ENCODE results near the gene TPBG. TPM values are rescaled to one million over a fixed set of nuclear protein-coding genes. Genes with fewer than 3 reads are reported as not detected.
"Not testable (repeated sequence)": the region's sequence is repeated elsewhere in the genome, so short reads cannot be mapped to it uniquely, and the experiment has no call there.

Gene TPBG
- total RNA-seq, 1 donor from 2014 or later, result 4.4 TPM

DNA sequence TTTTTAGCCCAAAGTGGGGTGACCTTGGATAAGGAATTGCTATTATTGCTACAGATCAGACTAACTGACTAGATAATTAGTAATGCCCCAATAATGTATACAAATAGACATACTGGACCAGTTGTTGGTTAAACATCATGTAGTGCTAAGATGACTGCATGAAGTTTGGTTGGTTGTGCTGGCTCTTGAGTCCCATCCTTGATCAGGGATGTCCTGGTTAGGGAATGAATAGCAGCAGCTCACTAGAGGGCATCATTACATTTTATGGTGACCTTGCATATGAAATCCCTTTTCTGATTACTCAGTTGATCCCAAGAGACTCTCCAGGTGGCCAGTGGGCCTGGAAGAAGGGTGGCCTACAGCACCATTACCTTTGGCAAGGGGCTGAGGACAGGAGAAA, 10.9 kb downstream of the TPBG start:
- no peak for DNase-seq (ENCODE audit: low read depth)

DNA sequence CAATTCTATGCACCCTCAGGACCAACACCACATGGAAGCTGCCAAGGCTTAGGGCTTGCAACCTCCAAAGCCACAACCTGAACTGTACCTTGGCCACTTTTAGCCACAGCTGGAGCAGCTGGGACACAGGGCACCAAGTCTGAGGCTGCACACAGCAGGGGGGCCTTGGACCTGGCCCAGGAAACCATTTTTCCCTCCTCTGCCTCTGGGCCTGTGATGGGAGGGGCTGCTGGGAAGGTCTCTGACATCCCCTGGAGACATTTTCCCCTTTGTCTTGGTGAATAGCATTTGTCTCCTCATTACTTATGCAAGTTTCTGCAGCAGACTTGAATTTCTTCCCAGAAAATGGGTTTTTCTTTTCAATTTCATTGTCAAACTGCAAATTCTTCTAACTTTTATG, 13.0 kb downstream of the TPBG start:
- no peak for DNase-seq (ENCODE audit: low read depth)

DNA sequence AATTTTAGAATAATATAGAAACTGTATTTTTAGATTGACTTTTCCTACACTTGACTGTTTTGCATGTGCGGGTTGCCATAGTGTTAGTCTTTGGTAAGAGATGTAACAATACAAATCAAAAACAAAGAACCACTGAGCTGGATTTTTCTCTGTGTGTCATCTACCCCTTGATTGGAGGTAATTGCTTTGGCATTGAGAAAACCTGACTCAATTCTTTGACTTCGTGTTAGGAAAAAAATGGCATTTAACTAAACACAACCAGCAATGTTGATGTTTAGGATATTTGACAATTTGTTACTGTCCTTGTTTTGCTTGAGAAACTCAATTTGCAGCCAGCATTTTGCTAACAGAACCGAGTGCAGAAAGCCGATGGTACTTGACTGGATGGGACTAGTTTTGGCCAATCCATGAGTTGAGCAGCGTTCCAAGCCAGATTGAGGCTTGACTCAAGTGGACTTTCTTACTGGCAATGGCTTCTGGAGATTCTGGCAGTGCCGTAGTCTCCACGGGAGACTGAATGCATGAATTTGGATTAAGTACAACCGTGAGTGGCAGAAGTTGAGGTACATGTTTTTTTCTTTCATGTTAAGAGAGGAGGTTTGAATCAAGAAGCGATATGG, 17.1 kb downstream of the TPBG start:
- DNase-seq (ENCODE audit: low read depth), result no peak

DNA sequence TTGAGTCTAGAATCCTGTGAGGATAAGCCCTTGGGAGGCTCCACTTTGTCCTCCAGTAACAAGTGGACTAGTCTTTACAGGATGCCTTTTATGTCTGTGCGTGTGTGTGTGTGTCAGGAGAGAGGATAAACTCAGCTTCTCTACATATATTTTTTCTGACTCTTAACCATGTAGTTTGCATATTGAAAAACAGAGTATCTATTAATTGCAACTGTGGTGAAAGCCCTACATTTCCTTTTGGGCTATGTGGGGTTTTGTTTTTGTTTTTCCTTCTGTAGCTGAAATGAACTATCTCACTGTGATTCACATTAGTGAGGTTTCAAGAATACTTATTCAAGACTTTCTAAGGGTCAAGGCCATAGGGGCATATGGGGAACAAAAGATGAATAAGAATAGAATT, 17.7 kb downstream of the TPBG start:
- no peak for DNase-seq (ENCODE audit: low read depth)

DNA sequence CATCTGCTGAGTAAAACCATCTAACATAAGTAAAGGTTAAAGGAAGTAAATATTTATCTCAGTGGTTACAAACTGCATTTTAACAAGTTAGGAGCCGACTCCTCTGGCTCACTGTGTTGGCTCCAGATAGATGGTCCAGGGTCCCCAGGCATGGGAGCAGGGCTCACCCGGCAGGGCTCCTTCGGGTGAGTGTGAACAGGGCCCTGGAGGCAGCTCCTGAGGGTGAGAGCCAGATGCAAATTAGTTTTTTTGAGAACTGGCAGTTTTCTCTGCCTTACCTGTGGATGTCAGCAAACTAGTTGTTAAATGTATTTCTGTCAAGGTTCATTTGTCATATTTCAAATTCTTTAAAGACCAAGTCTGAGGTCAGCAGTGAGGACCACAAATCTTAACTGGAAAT, 21.5 kb downstream of the TPBG start:
- DNase-seq (ENCODE audit: low read depth), result no peak

DNA sequence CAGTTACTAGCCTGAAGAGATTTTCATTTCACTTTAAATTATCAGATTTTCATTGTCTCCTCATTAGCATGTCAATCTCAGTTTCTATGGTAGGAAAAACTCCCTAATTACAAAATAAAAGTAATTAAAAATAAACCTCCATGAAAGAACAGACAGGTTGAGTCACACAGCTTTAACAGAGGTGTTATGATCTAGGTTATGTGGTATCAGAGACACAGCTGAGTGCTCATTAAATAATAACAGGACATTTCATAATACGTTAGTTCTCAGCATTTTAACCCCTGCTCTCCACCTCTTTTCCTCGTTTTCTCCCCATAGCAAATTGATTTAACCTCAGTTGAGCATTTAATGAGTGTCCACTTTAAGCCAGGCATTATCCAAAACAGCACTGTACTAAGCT, 21.9 kb downstream of the TPBG start:
- DNase-seq (ENCODE audit: low read depth), result no peak

DNA sequence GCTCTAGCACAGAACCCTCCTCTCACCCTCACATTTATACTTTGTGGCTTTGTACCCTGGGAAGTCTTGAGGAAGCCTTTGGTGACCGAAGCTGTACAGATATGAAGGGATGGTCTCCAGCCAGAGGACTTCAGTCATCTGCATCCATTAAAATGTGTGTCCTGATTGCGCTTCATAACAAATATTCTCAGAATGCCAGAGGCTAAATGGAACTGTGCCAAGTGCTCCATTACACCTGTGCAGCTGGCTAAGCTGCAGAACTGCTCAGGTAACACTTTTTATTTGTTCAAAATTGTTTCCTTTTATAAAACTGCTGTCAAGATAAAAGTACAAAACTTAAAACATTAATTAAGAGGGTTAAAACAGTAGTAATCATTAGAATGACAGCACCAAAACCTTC, 22.3 kb downstream of the TPBG start:
- DNase-seq (ENCODE audit: low read depth), result no peak

DNA sequence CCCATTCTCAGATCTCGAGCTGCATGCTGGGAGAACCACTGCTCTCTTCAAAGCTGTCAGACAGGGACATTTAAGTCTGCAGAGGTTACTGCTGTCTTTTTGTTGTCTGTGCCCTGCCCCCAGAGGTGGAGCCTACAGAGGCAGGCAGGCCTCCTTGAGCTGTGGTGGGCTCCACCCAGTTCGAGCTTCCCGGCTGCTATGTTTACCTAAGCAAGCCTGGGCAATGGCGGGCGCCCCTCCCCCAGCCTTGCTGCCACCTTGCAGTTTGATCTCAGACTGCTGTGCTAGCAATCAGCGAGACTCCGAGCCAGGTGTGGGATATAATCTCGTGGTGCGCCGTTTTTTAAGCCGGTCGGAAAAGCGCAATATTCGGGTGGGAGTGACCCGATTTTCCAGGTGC, 31.2 kb downstream of the TPBG start:
- DNase-seq (ENCODE audit: low read depth), result not testable (repeated sequence)

DNA sequence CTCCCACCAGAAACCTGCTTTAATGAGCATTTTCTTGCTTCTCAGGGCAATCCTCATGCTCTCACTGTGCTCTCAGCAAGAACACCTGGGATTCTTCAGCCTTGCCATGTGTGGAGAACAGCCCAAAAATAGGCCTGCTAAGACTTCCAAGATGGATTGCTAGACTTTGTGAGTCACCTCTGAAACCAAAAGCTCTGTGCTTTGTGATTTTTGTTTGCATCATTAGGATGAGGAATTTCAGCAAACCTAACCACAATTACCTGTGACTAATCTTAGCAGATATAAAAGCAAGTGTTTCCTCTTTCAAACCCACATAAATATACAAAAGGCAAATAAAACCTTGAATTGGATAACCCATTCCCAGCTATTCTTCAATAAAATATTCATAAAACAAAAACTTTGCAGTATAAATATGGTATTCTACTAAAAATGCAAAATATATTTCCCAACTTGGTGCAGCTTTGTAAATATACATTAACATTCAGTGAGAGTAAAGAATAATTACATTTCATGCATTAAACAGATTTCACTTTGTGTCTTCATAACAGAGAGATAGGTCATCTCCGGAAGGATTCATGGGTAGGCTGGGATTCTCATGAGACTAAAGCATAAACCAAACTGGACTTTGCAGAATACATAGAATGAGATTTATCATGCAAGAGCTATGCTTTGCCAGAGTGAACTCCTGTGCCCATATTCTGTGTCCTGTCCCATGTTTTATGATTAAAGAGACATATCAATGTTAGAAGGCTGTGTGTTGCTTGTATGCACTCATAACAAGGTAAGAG, 33.5 kb downstream of the TPBG start:
- peak; percentile 26 for DNase-seq (ENCODE audit: low read depth)

DNA sequence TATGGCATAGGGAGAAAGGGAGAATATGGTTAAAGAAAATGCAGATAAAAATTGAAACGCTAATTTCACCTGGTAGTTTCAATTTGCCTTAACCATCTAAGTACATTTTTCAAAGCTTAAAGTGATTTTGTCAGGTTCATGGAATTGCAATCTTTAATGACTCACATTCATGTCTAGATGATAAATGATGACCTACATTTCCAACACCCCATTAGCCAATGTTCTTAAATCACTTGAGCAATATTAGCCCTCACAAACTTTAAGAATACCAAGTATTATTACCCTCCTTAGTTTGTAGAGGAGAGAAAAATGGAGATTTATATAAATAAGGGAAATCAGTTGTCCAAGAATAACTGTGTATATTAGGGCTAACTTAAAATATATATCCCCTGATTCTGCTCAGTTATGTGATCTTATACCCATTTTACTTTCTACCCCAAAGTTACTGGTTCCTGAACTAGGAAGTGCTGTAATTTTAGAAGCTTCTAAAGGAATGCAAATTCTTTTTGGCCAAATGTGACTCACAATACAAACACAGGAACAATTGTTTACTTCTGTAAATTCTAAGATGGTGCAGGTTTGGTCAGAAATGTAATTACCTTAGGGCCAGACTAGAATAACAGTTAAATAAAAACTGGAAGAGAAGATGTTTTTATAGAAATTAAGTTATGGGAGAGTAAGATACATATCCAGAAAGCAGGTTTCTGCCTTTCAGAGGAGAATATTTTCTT, 34.5 kb downstream of the TPBG start:
- no peak for DNase-seq (ENCODE audit: low read depth)

DNA sequence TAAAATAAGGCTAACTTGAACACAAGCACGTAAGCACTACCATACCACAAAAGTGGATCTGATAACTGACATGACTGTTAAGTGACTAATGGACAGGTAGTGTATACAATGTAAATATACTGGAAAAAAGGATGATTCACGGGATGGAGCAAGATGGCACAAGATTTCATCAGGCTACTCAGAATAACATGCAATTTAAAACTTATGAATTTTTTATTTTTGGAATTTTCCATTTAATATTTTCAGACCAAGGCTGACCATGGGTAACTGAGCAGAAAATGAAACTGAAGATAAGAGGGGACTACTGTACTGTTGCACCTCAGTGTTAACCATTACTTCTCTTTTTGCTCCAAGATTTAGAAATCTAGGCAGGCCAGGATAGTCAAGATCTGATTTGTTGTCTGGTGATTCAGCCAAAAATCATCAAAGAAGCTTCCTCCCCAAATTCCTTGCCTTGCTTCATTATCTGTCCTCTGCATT, 45.4 kb downstream of the TPBG start:
- no peak for DNase-seq (ENCODE audit: low read depth)

DNA sequence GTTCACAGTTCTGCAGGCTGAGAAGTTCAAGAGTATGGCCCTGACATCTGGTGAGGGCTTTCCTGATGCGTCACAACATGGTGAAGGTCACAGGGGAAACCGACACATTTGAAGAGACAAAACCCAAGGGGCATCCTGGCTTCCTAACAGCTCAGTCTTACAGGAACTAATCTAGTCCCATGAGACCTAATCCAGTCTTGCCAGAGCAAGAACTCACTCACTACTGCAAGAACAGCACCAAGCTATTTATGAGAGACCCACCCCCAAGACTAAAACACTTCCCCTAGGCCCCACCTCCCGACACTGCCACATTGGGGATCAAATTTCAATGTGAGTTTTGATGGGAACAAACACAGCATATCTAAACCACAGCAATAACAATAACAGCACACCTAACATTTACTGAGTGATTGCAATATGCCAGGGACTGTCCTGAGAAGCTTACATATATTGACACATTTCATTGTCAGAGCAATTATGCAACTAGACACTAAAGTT, 46.6 kb downstream of the TPBG start:
- peak; percentile 3 for DNase-seq (ENCODE audit: low read depth)

DNA sequence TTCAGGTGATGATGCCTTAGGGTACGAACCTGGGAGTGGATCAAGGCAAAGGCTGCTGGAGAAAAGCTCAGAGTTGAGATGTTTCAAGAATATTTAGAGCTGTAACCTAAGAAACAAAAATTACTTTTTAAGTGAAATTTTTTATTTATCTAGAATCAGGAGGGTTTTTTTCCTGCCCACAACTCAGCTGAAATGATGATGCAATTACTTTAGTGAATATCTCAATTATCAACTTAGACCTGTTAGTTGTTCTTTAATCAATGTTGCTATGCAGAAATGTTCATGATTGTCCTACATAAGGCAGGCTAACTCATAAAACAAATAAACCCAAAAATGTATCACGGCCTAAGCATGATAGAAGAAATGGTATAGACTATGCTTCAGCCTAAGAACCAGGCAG, 50.3 kb downstream of the TPBG start:
- DNase-seq (ENCODE audit: low read depth), result no peak

DNA sequence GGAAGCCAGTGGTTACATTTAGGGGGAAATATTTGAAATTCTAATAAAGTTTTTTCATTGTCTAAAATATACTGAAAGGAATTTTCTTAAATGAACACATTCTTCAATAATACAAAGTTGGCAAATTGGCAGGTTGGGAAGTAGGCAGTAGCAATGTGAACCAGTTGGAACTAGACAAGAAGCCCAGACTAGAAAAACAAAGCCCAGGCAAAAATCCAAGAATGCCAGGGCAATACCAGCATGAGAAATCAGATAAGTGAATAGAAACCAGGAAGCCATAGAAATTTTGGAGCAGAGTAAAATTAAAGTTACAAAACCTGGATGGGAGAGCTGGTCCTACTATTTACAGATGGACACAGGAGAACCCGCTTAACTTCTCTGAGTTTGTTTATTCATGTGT, 52.2 kb downstream of the TPBG start:
- DNase-seq (ENCODE audit: low read depth), result peak; percentile 26

DNA sequence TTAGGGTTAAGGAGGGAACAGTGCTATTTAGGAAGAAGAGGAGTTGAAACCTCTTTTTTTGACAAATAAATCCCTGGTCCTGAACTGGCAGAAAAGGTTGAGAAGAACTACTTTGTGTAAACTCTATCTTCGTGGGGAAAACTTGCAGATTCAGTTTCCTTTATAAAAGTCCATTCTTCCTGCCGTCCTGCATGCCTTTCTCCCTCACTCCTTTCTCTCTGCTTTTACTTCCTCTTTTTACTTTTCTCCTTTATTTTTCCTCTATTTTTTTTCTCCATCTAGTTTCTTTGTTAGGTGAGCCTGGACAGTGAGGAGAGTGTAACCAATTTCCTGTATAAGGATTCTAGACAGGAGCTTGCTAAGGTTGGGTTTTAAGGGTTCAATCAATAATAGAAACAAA, 52.7 kb downstream of the TPBG start:
- no peak for DNase-seq (ENCODE audit: low read depth)

Other genes starting within 250 kb of the TPBG start
- gene IBTK, start 116.1 kb upstream of the TPBG start, total RNA-seq, result 64.6 and 64.7 TPM in 2 replicates

Data from myocyte (in vitro differentiated cells).